ENCODE data around the gene EIF3I.
A peak's percentile ranks its signal among the peaks of the same experiment; 100 is the strongest.

The EIF3I gene

DNA sequence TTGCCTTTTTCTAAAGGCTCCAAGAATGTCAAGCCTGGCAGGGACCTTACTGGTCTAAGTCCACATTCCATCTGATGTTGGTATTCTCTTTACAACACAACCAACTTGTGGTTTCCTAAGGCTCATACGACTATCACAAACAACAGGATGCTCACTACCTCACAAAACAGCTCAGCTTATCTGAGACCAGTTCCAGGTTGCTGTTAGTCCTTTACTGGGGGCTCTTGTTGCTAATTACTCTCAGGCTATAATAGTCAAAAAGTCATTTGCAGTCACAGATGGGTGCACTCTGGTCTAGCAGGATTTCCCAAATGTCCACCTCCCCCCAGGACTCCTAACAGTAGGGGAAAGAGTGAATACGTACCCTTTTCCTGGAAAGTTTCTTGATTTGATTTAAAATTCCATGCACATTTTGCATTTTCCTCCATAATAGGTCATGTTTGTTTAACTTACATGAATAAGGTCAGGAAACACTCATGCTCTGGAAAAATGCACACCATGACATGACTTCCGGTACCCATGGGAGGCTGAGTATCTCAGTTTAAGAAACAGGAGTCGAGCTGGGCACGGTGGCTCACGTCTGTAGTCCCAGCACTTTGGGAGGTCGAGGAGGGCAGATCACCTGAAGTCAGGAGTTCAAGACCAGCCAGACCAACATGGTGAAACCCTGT, 44.8 kb downstream of the EIF3I start:
- DNase-seq = no peak

DNA sequence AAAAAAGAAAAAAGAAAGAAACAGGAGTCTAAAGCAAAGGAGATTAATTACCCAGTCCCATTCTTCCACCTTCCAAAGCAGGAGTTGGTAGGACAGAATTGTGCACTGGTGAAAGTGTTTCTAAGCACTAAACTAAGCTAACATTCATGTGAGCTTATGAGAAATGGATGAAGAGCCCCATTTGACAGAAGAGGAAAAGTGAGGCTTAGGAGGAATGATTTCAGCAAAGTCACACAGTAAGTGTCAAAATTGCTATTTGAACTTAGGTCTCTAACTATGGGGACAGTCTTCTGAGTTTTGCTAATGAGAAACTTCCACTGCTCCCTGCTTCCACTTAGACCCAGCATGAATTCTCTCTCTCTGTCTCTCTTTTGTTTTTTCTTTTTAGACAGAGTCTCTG, 47.5 kb downstream of the EIF3I start:
- no peak for DNase-seq

DNA sequence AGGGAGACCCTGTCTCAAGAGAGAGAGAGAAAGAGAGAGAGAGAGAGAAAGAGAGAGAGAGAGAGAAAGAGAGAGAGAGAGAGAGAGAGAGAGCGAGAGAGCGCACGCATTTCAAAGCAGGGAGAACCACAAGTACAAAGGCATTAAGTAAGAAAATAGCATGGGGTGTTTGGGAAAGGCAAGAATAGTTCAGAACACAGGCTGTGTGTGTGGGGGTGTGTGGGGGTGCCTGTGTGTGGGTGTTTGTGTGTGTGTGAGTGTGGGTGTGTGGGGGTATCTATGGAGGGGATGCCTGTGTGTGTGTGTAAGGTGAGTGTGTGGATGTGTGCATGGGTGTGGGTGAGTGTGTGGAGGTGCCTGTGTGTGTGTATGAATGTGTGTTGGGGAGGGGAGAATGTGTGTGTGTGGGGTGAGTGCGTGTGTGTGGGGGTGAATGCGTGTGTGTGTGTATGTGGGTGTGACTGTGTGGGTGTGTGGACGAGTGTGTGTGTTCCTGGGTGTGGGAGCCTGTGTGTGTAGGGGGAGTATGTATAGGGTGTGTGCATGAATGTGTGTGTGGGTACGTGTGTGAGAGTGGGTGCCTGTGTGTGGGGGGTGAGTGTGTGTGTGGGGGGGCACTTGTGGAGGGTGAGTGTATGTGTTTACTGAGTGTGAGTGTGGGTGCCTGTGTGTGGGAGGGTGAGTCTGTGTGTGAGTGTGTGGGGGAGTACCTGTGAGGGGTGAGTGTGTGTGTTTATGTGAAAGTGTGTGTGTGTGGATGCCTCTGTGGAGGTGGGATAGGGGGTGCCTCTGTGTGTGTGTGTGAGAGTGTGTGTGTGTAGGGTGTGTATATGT, 50.6 kb downstream of the EIF3I start:
- no peak for DNase-seq

DNA sequence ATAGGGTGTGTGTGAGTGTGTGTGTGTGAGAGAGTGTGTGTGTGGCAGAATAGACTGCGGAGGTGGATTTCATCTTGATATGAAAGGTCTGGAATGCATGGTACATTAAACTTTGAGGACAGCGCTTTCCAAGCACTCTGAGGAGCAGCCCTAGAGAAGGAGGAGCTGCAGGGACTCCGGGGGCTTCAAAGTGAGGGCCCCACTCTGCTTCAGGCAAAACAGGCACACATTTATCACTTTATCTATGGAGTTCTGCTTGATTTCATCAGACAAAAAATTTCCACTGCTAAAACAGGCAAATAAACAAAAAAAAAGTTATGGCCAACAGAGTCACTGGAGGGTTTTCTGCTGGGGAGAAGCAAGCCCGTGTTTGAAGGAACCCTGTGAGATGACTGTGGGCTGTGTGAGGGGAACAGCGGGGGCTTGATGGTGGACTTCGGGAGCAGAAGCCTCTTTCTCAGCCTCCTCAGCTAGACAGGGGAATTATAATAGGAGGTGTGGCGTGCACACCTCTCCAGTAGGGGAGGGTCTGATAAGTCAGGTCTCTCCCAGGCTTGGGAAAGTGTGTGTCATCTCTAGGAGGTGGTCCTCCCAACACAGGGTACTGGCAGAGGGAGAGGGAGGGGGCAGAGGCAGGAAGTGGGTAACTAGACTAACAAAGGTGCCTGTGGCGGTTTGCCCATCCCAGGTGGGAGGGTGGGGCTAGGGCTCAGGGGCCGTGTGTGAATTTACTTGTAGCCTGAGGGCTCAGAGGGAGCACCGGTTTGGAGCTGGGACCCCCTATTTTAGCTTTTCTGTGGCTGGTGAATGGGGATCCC, 51.4 kb downstream of the EIF3I start:
- peak; percentile 74 for DNase-seq

DNA sequence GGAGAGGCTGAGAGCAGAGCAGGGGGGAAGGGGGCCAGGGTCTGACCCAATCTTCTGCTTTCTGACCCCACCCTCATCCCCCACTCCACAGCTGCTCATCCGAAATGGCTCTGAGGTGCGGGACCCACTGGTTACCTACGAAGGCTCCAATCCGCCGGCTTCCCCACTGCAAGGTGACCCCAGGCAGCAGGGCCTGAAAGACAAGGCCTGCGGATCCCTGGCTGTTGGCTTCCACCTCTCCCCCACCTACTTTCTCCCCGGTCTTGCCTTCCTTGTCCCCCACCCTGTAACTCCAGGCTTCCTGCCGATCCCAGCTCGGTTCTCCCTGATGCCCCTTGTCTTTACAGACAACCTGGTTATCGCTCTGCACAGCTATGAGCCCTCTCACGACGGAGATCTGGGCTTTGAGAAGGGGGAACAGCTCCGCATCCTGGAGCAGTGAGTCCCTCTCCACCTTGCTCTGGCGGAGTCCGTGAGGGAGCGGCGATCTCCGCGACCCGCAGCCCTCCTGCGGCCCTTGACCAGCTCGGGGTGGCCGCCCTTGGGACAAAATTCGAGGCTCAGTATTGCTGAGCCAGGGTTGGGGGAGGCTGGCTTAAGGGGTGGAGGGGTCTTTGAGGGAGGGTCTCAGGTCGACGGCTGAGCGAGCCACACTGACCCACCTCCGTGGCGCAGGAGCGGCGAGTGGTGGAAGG, 52.6 kb downstream of the EIF3I start:
- DNase-seq = no peak

DNA sequence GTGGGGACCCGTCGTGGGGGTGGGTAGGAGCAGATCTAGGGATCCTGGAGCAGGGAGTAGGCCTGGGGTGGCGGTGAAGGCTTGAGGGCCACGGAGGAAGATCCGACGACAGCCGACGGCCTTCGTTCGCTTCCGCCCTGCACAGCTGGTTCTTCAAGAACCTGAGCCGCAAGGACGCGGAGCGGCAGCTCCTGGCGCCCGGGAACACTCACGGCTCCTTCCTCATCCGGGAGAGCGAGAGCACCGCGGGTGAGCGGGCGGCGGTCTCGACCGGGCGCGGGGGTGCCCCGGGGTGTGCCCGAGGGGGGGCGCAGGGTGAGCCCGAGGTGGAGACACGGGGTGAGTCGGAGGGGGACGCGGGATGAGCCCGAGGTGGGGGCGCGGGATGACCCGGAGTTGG, 53.2 kb downstream of the EIF3I start:
- peak; percentile 18 for DNase-seq

DNA sequence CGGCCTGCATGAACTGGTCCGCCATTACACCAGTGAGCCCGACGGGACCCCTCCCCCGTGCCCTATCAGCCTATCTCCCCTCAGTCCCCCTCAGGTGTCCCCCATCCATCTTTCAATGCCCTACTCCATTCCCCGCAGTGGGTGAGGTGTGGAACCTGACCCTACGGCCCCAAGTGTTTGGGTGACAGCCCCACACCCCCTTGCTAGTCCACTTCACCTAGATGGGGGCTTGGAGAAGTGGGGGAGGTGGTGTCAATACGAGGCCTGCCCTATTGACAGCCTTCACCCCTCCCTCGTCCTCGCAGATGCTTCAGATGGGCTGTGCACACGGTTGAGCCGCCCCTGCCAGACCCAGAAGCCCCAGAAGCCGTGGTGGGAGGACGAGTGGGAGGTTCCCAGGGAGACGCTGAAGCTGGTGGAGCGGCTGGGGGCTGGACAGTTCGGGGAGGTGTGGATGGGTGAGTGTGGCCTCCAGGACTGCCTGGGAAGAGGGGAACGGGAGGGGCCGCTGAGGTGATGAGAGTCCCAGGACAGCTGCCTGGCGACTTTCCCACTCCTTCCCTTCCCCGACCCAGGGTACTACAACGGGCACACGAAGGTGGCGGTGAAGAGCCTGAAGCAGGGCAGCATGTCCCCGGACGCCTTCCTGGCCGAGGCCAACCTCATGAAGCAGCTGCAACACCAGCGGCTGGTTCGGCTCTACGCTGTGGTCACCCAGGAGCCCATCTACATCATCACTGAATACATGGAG, 54.0 kb downstream of the EIF3I start:
- no peak for DNase-seq

All from NCI-H510A treated with DMSO at 0.1 percent for 48 hours (cell line).